AG04450 (cell line): ENCODE results near the gene ZSCAN20. TPM values are rescaled to one million over a fixed set of nuclear protein-coding genes. Genes with fewer than 3 reads are reported as not detected.
A peak's percentile ranks its signal among the peaks of the same experiment; 100 is the strongest.

Experiments
- CTCF ChIA-PET: fragments of 300-600, 350-600 bp; formaldehyde crosslinking; extraction: SDS; loops from one replicate; lab custom pipeline; 2022; ENCODE audit warnings: antibody characterized with exemption, inconsistent platforms; lab: Charles Lee
- POLR2A ChIA-PET: fragments of 350-600 bp; formaldehyde crosslinking; extraction: SDS; loops from one replicate; lab custom pipeline; 2021; ENCODE audit warnings: antibody characterized with exemption, inconsistent platforms; lab: Yijun Ruan, JAX
- DNase-seq: peaks from one replicate; pipeline ENCODE4 v3.0.0-alpha.2; 2011; ENCODE audit warnings: low read depth, low spot score
- H3K27ac ChIP-seq: one replicate; pipeline ENCODE4 v1.5.1; 2012; ENCODE audit warnings: low read depth, low read length, control low read depth
- H3K27me3 ChIP-seq: one replicate; pipeline ENCODE4 v1.6.0; 2012; ENCODE audit warnings: low read length; ENCODE audit not compliant: control insufficient read depth, insufficient read depth
- H3K4me3 ChIP-seq: 2 replicates; pipeline ENCODE4 v1.5.1; 2011; ENCODE audit warnings: mild to moderate bottlenecking, low read depth, low read length, control low read depth
- H3K9me3 ChIP-seq: 2 replicates; pipeline ENCODE4 v1.5.1; 2012; ENCODE audit warnings: low read length; ENCODE audit not compliant: control insufficient read depth, insufficient read depth
- CTCF ChIP-seq: IDR thresholded peaks from 2 replicates; pipeline ENCODE4 v1.5.1; 2011; ENCODE audit warnings: low read depth, low read length, control low read depth, inconsistent platforms
- polyA plus RNA-seq: library from polyadenylated mRNA; depleted of rRNA; stranded (reverse); fragments of >200 nt; gene quantifications from 2 replicates; pipeline ENCODE4 v1.2.3, GENCODE V29; 2011

The ZSCAN20 gene
- polyA plus RNA-seq, 1 experiment = 3.9 TPM

- Histone ChIP-seq H3K27ac (no peak overlapping the region), H3K27me3 (no peaks in the 10 kb centered on the region), H3K4me3 (no peak overlapping the region), H3K9me3 (no peaks in the 10 kb centered on the region; the same call in 1 of the 2 replicates)
- ChIA-PET CTCF (interaction anchor here (0.6 to 2.7 kb wide), 17 partner anchors 10 to 320 kb away, joined by 3 to 24 read pairs (median 5); no protein-coding TSS in a partner anchor), POLR2A (interaction anchor here (0.8 to 0.9 kb wide), 3 partner anchors 66 to 632 kb away, joined by 3 to 9 read pairs (median 4); no protein-coding TSS in a partner anchor)
- no peak for TF ChIP-seq CTCF
- DNase-seq = no peak
Observed at GRCh38 chr1:33454646-33455282, 17.7 kb upstream of the ZSCAN20 start.

- no peaks in the 10 kb centered on the region; the same call in 1 of the 2 replicates for H3K9me3 ChIP-seq
- H3K4me3 ChIP-seq = no peak overlapping the region
- CTCF ChIA-PET = interaction anchor here (0.6 to 2.7 kb wide), 35 partner anchors 8 to 954 kb away, joined by 3 to 24 read pairs (median 4); no protein-coding TSS in a partner anchor
- peak; percentile 72 for DNase-seq
- TF ChIP-seq CTCF = peak; percentile 82
- no peaks in the 10 kb centered on the region for H3K27me3 ChIP-seq
- POLR2A ChIA-PET = interaction anchor here (0.5 to 0.9 kb wide), 5 partner anchors 64 to 523 kb away, joined by 3 to 9 read pairs (median 4); no protein-coding TSS in a partner anchor
- no peak overlapping the region for H3K27ac ChIP-seq
Observed at GRCh38 chr1:33455539-33456501, 16.6 kb upstream of the ZSCAN20 start.

- H3K27me3 ChIP-seq = no peaks in the 10 kb centered on the region
- CTCF ChIA-PET = interaction anchor here (0.6 to 2.7 kb wide), 25 partner anchors 9 to 953 kb away, joined by 3 to 24 read pairs (median 5); no protein-coding TSS in a partner anchor
- DNase-seq = no peak
- H3K27ac ChIP-seq = no peak overlapping the region
- POLR2A ChIA-PET = interaction anchor here (0.5 to 0.7 kb wide), 3 partner anchors 65 to 159 kb away, joined by 4 to 7 read pairs (median 4); no protein-coding TSS in a partner anchor
- TF ChIP-seq CTCF = no peak
- H3K9me3 ChIP-seq = no peaks in the 10 kb centered on the region; the same call in 1 of the 2 replicates
- H3K4me3 ChIP-seq = no peak overlapping the region
Observed at GRCh38 chr1:33456502-33456886, 16.0 kb upstream of the ZSCAN20 start.

GRCh38 chr1:33459691-33460090 is 12.8 kb upstream of the ZSCAN20 start:
- H3K27ac ChIP-seq = no peak overlapping the region
- DNase-seq = no peak
- no peak for TF ChIP-seq CTCF
- ChIA-PET CTCF (interaction anchor here (1.6 to 1.7 kb wide), 2 partner anchors 8 to 12 kb away, joined by 6 to 12 read pairs; no protein-coding TSS in a partner anchor), POLR2A (interaction anchor here (0.6 kb wide), 1 partner anchor 86 kb away, joined by 3 read pairs; no protein-coding TSS in a partner anchor)
- no peak overlapping the region for H3K4me3 ChIP-seq
- H3K9me3 ChIP-seq = no peaks in the 10 kb centered on the region; the same call in 1 of the 2 replicates
- no peaks in the 10 kb centered on the region for H3K27me3 ChIP-seq
